DMS114 treated with DMSO at 0.1 percent for 48 hours (cell line): ENCODE measurements around the gene WIPF1.

Experiments used
- DNase-seq: peaks from one replicate; lab custom pipeline; 2025; ENCODE audit not compliant: unreplicated experiment; lab: John Stamatoyannopoulos, UW

The WIPF1 gene

DNA sequence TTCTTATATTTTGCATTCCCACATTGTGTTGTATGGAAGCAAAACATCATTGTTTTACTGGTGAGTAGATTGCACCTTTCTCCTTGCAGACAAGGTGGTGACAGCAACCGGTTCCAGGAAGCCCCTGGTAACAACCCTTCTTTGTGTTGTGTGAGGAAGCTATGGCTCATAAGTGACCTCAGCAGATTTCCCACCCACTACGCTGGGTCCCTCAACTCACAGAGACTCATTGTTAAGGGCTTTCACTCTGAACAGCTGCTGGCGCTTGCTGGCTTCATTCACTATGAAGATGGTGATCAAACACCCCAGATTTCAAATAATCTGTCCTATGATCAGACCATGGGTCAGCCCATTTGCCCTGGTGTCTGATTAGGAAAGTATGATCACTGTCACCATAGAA, 53.4 kb downstream of the WIPF1 start:
- DNase-seq: no peak

DNA sequence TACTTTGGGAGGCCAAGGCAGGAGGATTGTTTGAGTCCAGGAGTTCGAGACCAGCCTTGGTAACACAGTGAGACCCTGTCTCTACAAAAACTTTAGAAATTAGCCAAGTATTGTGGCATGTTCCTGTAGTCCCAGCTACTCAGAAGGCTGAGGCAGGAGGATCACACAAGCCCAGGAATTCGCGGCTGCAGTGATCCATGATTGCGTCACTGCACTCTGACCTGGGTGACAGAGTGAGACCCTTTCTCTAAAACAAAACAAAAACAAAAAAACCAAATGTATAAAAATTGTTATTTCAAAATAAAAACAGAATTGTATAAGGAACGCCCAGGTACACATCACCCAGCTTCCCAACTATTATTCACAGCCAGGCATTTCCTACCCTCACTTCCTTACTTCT, 56.7 kb downstream of the WIPF1 start:
- DNase-seq: no peak

DNA sequence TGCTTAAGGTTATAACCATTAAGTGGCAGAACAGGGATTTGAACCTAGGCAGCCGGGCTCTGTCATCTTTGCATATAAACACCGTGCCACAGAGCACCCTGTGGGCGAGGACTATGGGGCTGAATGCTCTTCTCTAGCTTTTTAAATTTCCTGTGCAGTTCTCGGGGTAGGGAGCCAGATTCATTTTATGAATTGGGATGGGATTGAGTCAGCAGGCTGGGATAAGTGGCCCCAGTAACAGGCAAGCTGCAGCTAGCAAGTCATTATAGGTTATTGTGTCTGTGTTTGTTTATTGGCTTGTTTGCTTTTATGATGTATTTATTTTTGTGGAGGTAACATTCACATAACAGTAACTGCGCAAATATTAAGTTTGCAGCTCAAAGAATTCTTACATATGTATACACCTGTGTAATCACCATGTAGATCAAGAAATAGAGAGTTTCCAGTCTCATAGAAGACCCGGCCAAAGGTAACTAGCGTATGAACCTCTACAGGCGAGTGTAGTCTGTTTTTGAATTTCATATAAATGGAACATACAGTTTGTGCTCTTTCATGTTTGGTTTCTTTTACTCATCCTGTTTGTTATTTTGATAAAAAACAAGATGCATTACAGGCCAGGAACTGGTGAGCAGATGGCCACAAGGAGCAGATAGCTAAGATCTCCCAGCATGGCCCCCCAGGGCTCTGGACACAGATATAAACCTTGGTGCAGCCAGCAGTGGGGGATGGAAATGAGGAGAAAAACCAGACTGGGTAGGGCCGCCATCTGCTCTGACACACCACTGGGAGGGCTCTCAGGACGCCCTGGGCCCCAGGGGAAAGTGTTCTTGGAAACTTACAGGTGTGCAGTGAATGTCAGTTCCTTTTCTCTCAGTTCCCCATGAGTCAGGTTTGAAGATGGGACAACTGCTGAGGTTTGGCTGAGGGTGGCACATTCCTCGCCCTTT, 61.6 kb downstream of the WIPF1 start:
- no peak for DNase-seq

DNA sequence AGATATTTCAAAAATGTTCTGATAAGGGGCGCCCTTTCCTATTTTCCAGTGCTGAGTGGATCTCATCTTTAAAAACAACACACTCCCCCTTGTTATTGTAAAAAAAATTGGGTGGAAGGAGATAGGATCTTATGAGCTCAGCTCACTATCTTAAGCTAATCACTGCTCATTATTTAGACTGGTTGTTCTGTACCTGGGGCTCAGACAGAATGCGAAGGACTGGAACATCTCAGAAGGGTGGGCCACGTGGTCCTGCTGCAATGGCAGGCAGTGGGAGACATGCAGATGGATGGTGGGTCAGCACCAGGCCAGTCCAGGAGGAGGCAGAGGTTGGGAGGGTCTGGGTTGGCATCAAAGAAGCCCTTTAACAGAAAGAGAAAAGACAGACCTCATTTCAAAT, 62.5 kb downstream of the WIPF1 start:
- DNase-seq: no peak

DNA sequence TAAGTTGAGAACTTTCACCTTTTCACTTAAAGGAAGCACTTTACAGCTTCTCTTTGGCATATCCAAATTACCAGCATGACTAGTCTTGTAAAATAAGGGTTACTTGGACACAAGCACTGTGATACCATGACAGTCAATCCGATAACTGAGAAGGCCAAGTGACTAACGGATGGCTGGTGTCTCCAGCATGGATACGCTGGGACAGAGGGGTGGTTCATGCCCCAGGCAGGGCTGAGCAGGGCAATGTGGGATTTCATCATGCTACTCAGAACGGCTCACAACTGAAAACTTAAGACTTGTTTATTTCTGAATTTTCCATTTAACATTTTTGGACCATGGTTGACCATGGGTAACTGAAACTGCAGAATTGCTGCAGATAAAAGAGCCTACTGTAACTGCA, 67.7 kb downstream of the WIPF1 start:
- no peak for DNase-seq

DNA sequence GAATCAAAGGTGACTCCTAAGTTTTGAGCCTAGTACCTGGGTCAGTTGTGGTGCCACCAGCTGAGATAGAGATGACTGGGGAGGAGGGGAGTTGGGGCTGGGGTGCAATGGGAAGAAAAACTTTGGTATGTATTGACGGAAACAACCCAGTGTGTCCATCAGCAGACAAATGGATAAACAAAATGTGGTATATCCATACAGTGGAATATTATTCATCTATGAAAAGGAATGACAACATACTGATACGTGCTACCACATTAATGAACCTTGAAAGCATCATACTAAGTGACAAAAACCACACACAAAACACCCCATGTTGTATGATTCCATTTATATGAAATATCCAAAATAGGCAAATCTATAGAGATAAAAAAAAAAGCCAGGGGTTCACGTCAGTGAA, 69.6 kb downstream of the WIPF1 start:
- no peak for DNase-seq

DNA sequence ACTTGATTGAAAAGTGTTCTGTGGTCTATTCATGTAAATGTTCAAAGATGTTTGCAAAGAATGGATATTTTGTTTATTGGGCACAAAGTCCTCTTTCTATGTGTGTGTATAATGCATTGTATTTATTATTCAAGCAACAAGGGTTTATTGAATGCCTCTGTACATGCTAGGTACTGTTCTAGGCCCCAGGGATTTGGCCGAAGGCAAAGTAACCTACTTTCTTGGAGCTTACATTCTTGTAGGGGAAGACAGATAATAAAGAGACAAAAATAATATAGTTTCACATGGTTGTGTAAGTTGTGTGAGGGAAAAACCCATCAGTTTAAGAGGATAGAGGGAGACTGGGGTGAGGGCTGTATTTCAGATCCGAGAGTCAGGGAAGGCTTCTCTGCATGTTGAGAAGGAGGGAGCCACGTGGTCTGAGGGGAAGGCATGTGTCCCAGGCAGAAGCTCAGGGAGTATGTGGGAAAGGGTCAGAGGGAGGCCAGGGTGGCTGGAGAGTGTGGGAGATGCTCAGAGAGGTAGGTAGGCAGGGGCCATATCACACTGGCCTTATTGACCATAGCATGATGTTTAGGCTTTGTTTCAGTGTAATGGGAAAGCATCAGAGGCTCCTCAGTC, 70.4 kb downstream of the WIPF1 start:
- no peak for DNase-seq

DNA sequence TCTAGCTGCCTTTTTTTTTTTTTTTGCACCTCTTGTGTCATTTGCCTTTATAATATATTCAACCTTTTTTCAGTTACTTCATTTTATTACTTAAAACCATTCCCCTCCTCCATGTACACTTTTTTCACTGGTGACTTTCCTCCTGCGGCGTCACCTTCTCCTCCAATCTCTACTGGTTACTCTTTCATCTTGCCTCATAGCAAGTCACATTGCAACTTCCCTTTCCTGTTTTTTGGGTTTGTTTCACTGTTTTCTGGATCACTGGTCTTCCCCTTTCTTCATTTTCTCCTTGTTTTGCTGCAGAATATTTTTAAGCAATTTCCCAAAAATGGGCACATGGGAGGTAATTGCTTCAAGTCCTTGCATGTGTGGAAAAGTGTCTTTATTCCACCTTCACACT, 73.1 kb downstream of the WIPF1 start:
- DNase-seq: no peak

DNA sequence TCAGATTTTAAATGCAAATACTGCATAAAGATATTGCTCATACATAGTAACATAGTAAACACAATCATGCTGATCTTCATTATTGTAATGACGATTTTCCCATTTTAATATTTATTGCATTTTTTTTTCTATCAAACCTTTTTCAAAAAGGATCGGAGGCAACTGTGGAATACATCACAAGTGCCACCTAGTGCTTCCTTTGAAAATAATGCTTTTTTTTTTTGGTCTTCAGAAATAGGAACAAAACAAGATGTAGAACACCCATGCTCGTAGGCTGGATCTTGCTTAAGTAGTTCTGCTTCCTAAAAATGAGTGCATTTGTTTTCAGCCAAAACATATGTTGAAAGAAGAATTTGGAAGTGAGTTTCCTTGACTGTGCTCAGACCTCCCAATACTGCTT, 75.1 kb downstream of the WIPF1 start:
- no peak for DNase-seq

DNA sequence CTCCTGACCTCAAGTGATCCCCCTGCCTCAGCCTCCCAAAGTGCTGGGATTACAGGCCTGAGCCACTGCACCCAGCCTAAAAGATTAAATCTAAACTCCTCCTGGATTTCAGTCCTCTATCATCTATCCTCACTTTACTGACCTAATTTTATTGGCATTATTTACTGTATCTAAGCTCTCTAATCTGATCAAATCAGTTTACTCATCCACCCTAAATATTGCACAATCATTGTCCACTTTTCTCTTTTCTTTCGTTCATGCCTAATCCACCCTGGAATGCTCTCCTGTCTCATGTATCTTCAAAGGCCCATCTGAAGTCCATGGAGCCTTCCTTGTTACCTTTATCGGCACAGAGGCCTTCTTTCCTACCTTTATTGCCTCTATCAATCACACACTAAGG, 79.2 kb downstream of the WIPF1 start:
- no peak for DNase-seq

DNA sequence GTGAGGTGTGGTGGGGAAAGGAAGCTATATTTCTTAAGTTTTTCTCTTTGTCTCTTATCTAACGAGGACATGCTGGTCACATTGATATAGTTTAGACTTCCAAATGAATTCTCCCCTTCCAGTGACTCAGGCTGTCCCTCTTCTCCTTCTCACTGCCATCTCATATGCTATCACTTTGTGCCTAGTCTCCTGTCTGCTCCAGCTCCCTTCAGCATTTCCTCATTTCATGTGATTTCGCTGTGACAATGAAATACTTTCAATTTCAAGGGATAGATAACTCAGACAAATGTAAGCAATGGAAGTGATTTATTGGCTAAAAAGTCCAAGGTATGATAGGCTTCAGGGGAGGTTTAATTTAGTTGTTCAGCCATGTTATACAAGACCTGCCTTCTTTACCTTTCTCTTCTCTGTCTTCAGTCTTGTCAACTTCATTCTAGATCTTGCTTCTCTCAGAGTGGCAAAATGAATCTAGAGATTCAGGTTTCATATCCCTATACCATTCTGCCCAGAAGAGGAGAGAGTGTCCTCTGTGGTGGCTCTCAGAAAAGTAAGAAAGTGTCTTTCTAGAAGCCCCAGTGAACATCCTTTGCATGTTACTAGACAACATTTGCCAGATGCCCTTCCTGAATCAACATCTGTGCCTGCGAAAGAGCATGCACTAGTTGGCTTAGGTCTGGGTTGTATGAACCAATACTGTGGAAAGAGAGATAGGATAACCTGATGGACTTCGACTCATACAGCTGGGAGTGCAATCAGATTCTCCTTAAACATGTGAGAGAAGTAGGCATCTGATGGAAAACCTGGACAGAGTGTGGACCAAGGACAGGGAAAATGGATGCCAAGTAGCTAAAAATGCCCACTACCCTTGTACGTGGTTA, 80.9 kb downstream of the WIPF1 start:
- DNase-seq: no peak

DNA sequence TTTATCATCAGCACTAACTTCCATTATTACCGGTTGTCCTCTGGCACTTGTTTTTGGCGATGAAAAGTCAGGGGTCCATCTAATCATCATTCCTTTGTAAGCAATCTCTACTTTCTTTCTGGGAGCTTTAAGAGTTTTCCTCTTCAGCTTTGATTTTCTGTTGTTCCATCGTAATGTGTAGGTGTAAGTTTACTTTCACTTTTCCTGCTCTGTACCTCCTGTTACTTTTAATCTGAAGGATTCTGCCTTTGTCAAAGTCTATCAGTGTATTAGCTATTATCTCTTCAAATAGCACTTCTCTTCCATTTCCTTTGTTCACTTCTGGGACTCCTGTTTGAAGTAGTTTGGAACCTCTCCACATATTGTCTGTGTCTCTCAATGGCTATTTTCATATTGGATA, 85.3 kb downstream of the WIPF1 start:
- DNase-seq: no peak

DNA sequence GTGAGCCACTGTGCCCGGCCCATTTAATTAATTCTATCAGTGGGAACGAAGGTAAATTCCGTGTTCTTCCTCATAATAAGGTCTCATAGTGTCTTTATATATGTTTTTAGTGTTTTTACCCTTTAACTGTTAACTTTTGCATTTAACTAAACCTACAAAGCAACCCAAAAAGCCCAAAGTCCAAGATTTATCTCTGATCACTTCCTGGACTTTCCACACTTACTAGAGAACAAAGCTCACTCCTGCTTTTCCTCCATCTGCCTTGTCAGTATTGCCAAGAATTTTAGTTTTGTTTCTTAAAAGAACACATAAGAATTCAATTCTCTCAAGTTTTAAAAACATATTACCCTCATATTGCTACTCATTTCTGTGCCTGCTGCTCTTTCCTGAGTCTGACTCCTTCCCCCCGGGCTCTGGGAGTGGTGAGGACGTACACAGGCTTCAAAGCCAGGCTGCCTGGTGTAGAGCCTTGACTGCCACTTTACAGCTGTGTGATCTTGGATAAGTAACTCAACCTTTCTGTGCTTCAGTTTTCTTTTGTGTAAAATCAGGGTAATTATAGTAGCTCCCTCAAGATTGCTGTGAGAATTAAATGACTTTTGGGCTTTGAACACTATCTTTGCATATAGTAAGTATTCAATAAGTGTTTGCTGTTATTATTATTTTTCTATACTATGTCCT, 85.9 kb downstream of the WIPF1 start:
- DNase-seq: no peak

DNA sequence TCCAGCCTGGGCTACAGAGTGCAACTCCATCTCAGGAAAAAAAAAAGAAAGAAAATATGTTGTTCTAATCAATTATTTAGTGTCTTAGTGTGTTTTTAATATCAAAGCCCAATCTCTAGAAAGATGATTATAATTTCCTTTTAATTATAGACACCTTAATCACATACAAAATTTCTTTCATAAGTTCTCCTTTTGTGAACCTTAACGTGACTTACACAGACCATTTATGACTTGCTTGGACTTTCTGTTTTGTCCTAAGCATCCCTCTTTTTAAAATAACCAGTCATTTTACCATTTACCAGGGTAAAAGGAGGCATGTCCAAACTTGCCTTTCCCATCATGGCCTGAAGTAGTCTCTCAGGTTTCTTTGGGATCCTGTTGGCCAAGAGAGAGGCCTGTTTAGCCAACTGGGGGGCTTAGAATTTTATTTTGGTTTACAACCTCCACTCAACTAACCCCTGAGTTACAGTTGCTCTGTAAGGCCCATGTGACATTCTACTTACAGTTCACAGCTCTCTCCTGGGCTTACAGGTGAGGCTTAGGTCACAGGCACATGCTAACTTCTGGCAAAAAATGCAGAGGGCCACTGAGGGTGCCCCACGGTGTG, 86.9 kb downstream of the WIPF1 start:
- no peak for DNase-seq
